HG02970 (cell line): ENCODE data around the gene UBR3.

Experiments used
- ATAC-seq: cut with Tn5 transposase; IDR thresholded peaks from one replicate; pipeline ENCODE4 v1.9.1; 2021; ENCODE audit warnings: mild to moderate bottlenecking, moderate library complexity, moderate number of reproducible peaks; ENCODE audit not compliant: unreplicated experiment, low FRiP score

Gene UBR3

DNA sequence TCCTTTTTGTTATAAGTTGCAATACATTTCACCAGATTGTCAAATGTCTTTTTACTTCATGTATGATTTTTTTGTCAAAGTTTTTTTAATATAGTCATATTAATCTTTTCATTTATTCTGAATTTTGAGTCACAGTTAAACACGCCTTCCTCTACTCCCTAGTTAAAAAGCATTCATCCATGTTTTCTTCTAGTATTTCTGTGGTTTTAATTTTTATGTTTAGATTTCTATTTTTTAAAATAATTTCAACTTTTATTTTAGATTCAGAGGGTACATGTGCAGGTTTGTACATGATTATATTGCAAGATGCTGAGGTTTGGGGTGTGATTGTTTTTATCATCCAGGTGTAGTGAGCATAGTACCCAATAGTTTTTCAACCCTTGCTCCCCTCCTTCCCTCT is 204.0 kb downstream of the UBR3 start:
- ATAC-seq = no peak

DNA sequence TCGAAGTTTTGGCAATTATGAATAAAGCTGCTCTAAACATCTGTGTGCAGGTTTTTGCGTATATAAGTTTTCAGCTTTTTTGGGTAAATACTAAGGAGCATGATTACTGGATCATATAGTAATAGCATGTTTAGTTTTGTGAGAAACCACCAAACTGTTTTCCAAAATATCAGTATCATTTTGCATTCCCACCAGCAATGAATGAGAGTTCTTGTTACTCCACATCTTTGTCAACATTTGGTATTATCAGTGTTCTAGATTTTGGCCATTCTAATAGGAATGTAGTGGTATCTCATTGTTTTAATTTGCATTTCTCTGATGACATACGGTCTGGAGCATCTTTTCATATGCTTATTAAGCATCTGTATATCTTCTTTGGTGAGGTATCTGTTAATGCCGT is 207.3 kb downstream of the UBR3 start:
- ATAC-seq = no peak

DNA sequence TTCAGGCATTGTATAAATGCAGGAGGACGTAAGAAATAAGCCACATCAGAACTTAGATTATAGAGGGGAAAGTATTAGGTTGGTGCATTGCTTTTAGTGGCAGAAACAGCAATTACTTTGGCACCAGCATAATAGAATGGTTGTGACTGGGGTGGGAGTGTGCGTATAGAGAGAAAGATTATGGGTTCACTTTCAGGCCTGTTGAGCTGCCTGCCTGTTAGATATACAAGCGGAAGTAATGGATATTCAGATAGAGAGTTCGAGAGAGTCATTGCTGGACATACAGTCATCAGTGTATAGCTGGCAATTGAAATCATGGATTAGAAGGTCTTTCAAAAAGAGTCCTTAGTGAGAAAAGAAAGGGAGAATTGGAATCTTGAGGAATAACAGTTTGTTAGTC is 211.5 kb downstream of the UBR3 start:
- no peak for ATAC-seq

DNA sequence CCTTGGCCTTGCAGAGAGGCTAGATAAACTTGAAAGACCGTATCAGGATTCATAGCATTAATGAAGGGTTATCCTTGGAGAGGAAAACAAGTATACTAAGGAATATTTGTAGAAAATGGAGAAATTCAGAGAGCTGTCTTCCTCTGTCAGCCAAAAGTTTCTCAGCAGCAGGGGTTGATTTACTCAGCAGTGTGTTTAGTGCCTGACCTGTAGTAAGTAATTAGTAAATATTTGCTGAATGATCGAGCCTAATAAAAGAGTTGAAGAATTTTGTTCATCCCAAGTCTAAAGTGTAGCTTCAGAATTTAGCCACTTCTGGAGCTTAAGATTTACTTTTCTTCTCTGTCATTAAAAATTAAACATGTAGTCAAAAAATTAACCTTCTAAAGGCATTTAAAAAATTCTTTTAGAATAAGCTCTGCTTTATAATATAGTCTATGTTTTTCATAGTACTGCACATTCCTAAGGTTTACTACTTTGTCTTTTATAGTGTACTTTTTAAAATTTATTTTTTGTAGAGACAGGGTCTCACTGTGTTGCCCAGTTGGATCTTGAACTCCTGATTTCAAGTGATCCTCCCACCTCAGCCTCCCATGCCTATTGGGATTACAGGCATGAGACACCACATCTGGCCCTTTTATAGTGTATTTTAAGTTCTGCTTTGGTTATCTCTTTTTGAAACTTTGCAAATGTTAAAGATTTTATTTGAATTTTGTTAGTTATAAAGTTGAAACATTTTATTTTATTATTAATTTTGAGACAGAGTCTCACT is 212.3 kb downstream of the UBR3 start:
- no peak for ATAC-seq

DNA sequence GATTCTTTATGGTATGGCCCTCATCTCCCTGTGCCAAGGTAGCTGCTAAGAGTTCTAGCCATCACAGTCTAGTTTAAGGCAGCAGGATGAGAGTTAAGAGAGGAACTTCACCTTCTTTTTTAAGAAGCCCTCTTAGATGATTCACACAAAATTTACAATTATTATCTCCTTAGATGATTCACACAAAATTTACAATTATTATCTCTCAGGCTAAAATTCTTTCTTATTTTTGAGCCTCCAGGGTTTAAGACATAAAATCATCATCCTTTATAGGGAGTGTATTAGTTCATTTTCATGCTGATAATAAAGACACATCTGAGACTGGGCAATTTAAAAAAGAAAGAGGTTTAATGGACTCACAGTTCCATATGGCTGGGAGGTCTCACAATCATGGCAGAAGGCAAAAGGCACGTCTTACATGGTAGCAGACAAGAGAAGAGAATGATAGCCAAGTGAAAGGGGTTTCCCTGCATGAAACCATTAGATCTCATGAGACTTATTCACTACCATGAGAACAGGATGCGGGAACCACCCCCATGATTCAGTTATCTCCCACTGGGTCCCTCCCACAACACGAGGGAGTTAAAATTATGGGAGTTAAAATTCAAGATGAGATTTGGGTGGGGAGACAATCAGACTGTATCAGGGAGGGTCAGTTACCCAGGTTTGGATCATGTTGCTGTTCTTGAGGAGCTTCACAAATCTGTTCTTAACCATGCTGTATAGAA is 217.7 kb downstream of the UBR3 start:
- ATAC-seq = no peak

DNA sequence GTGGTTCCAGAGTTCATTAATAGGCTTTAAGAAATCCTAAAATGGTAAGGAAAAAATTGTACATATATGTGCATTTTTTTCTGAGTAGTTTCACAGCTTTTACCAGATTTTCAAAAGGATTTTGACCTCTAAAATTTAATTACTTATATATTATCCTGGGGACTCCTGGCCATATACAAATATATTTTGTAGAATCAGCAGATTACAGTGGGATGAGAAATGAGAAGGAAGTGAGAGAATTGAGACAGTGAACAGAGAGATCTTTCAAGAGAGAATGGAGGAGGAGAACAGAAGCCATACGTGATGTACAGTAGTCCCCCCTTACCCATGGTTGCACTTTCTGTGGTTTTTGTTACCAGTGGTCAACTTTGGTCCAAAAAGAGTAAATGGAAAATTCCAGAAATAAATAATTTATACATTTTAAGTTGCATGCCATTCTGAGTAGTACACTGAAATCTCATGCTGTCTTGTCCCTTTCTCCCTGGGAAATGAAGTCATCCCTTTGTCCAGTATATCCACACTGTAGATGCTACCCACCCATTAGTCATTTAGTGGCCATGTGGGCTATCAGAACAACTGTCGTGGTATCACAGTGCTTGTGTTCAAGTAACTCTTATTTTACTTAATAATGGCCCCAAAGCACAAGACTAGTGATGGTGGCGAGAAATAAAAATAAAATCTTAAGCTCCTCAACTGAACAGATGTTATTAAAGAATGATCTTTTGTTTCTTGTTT is 220.2 kb downstream of the UBR3 start:
- no peak for ATAC-seq

DNA sequence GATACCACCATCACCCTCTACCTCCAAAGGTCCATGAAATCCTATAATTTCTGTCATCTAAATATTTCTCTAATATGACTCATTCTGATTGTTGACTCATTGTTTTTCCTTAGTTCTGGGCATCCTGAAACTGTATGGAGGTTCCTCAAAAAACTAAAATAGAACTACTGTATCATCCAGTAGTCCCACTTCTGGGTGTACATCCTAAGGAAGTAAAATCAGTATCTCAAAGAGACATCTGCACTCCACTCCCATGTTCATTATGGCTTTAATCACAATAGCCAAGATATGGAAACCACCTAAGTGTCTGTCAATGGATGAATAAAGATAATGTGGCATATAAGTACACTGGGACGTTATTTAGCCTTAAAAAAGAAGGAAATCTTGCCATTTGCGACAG is 224.9 kb downstream of the UBR3 start:
- no peak for ATAC-seq

DNA sequence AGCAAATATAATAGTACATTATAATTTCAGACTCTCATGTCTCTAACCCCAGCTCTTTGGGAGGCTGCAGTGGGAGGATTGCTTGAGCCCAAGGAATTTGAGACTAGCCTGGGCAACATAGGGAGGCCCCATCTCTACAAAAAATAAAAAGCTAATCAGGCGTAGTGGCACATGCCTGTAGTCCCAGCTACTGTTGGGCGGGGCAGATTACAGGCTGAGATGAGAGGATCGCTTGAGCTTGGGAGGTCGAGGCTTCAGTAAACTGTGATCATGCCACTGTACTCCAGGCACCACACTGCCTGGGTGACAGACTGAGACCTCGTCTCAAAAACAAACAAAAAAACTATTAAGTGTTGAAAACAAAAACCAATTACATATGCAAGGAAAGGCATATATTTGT is 227.7 kb downstream of the UBR3 start:
- no peak for ATAC-seq

DNA sequence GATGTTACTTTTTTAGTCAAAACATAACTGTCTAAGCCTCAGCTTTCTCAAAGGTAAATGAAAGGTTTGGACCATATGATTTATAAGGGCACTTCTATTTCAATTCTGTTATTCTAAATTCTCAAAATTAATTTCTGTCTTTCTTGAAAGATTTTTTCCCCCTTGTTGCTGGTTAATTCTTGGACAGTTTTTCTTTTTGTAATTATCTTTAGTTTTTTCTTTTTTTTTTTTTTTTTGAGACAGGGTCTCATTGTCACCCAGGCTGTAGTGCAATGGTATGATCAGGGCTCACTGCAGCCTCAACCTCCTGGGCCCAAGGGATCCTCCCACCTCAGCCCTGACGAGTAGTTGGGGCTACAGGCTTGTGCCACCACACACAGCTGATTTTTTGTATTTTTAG is 229.6 kb downstream of the UBR3 start:
- no peak for ATAC-seq

DNA sequence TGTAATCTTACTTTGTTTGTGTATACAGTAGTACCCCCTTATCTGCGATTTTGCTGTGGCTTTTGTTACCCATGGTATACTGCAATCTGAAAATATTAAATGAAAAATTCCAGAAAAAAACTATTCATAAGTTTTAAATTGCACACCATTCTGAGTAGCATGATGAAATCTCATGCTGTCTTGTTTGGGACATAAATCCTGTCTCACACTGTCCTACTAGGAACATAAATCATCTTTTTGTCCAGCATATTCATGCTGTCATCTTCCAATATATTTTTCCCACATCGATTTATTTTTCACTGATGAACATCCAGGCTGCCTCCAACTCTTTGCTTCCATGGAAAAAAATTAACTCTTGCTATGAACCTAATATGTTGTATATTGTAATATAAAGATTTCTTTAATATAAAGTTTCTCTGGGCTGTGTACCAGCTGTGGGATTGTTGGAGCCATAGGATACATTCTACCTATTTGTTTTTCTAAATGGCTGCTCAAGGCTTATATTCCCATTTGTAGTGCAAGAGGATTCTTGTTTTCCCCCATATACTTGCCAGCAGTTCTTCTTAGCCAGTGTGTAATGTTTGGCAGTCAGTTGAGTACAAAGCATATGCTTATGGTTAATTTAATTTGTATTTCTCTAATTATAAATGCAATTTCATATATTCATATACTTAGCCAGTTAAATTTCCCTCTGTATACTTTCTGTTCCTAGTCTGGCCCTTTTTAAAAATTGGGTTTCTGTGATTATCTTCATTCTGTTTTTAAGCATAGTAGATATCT is 236.4 kb downstream of the UBR3 start:
- ATAC-seq = no peak

DNA sequence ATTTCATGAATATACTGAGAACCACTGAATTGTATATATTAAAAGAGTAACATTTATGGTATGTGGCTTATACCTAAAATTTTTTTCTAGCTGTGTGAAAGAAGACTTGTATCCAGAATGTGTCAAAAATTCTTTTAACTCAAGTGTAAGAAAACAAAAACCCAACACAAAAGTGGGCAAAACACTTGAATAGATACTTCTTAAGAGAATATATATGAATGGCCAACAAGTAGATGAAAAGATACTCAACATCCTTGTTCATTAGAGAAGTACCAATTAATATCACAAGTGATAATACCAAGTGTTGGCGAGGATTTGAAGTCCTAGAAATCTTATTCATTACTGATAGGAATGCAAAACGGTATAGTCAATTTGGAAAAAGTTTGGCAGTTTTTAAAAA is 243.5 kb downstream of the UBR3 start:
- no peak for ATAC-seq

DNA sequence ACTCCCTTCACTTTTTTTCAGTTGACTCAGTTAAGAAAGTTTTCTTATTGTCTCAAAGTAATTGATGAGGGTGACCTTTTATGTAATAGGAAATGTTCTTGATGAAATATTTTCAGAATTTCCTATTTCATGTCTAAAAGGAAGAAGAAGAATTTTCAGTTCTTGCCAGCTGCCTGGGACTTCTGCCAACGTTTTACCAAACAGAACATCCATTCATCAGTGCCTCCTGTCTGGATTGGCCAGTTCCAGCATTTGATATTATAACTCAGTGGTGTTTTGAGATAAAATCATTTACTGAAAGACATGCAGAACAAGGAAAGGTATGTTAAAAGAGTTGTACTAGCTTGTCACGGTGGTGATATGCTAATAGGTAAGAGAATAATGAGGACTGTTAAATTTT is 246.0 kb downstream of the UBR3 start:
- no peak for ATAC-seq

DNA sequence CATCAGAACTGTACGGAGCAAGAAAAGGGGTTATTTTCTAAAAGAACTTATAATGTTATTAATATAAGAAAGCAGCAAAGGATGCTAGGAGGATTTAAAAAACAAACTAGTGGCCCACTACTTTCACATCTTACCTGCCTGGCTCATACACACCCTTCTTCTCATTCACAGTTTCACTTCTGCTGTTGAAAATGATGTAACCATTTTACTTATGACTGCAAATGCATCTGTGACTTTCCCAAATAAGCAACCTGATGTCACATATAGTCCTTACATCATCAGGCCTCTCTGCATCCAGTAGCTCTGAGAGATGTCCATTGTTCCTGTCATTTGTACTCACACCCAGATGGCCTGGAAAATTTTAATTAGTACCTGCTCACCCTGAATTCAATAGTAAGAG is 248.9 kb downstream of the UBR3 start:
- ATAC-seq = no peak

DNA sequence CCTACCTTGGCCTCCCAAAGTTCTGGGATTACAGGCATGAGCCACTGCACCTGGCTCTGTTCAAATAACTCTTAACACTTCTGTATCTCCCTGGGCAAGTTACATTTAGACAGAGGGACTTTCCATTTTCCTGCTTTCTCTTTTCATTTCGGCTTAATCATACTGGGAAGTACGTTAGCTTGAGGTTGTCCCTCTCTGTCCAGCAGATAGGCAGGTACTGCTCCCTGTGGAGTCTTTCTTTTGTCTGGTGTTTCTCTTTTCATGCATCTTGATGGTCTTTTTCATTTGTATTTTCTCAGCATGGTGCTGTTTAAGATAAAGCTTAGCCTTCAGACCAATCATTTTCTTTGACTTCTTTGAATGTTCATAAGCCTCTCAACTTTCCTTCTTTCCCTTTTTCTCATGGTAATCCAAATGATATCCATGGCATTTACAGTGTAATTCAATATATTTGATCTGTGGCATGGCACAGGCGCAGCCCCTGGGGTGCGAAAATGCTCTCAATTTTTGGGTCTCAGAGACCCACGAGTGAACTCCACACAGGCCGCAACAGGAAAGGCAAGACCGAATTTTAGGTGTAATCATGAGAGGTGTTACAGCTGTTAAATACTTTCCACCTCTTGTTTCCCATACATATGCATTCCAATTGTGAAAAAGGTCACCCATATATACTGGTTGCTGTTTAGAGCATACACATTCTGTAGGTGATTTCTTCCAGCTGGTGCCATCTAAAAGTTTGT is 250.7 kb downstream of the UBR3 start:
- ATAC-seq = no peak

DNA sequence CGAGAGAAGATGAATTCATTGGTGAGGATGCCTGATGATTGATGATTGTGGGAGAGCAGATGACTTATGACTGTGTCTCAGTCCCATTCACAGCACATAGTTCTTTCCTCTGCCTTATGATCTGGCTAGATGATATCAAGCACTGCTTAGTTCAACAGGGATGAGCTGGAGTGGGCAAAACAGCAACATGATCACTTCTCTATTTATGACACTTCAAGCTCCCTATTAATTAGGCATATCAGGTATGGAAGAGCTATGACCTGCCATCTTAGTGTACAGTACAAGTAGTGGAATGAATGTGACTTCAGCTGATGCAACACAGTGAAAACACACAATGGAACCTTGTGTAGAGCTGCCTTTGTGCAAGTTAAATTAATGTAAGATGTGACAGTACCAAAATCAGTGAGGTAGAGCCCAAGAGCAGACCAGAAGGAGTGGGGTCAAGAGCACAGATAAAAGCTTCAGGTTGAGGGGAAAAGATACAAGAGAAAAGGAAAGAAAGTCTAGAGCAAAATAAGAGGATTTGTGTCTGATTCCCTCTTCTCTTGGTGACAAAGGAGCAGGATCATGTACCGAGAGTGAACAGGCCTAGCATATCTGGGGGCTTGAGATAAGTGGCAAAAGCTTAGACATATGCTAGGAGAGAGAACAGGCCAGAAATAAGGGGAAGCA is 257.7 kb downstream of the UBR3 start:
- no peak for ATAC-seq

DNA sequence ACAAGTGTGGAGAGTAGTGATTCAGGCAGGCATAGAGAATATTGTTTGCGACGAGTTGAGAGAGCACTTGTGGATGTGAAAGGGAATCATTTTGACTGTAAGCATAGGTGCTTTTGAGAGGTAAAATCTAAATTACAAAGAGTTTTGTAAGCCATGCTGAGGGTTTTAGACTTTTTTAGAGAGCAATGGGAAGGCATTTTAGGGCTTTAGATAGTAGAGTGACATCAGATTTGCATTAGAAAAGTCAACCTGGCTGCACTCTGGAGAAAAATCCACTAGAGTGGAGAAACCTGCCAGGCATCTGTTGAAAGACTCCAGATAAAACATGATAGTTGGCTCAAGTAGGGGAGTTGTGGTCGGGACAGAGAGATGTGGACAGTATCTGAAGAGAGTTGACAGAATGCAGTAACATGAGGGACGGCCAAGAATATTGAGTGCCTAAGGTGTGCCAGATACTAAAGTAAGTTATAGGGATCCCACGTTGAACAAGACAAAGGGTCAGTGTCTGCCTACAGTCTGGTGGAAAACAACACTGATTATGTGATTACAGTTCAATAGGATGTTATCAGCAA is 258.9 kb downstream of the UBR3 start:
- ATAC-seq = no peak

DNA sequence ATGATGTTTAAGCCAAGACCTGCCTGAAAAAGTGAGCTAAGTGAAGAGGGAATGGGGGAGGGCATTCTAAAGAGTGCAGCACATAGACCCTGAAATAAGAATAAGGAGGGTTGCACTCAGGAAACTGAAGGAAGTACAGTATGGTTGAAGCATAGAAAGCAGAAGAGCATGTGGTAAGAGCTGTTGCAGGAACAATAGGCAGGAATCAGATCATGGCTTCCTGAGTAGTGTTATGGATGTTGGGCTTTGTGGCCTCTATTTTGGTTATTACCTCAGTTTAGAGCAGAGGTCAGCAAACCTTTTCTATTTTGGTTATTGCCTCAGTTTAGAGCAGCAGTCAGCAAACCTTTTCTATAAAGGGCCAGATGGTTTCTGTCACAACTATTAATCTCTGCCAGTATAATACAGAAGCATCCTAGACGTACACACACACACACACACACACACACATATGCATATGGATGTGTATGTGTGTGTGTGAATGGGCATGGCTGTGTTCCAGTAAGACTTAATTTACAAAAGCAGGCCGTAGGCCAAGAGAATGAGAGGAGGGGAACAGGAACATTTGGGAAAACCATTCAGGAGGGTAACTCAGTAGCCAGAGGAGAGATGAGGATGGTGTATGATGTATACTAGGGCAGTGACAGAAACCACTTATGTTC is 259.6 kb downstream of the UBR3 start:
- ATAC-seq = no peak

DNA sequence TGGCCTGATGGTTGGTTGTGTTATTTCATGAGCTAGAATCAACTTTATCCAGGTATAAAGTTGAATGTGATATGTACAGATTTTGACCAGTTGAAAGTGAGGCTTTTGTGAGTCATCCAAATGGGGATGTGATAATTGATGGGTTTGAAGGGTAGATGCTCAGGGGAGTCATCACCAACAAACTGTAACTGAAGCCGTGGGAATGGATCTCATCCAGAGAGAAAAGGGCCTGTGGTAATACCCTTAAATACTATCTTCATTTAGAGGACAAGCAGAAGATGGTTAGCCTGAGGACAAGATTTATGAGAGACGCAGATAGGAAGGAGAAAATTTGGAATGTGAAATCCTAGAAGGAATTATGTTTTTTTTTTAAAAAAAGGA is 260.1 kb downstream of the UBR3 start:
- no peak for ATAC-seq

DNA sequence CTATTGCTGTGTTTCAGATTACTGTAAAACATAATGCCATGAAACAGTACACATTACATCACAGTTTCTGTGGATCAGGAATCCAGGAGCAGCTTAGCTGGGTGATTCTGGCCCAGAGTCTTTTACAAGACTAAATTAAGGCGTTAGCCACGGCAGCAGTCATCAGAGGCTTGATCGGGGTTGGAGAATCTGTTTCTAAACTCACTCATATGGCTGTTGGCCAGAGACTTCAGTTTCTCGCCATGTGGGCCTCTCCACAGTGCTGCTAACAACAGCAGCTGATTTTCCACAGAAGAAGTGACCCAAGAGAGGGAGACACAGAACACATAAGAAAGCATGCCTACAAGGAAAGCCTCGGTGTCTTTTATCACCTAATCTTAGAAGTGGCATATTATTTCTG is 261.5 kb downstream of the UBR3 start:
- ATAC-seq = no peak
